ENCODE data around the gene ERP44.

The ERP44 gene

DNA sequence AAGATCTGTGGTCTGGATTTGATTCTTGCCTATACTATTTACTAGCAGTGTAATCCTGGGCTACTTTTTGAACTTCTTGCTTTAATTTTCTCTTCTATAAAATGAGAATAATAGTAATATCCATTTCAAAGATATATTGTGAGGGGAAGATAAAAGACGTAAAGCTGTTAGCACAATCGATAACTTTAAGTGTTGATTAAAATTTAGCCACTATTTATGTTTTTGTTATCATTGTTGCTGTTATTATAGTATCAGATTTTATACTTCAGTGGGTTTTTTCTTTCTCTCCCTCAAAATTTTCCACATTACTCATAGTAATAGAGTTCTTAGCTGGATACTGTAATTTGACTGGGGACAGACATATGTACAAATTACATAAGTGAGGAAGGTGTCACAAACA is 150.3 kb downstream of the ERP44 start:
- no peak for DNase-seq

DNA sequence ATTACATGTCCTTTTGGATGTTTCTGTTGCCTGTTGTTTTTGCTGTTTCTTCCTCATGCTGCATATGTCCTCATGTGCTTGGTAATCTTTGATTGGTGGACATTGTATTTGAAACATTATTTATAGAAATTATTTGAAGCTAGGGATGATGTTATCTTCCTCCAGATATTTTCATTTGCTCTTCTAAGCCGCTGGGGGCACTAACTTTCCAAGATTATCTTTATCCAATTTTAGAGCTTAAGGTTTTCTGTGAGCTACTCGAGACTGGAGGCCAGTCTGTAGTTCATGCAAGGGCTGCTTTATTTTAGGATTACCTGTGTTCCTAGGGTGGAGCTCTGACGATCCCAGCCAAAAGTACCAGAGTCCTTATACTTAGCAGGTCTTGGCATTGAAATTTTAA is 151.4 kb downstream of the ERP44 start:
- no peak for DNase-seq

DNA sequence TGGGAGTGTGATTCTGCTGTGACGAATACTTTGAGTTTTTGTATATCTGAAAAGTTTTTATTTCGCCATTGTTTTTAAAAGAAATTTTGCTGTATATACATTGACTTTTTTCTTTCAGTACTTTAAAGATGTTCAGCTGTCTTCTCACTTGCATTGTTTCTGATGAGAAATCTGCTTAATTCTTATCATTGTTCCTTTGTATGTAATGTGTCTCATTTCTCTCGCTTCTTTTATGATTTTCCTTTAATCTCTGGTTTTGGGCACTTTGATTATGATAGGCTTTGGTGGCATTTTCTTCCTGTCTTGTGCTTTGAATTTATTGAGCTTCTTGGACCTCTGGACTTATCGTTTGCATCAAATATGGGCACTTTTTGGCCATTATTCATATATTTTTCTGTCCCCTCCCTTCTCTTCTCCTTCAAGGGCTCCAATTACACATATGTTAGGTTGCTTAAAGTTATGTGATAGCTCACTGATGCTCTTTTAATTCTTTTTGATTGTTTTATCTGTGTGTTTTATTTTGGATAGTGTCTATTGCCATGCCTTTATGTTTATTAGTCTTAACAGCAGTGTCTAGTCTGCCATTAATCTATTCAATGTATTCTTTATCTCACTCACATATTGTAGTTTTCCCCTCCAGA is 161.7 kb downstream of the ERP44 start:
- DNase-seq: no peak

DNA sequence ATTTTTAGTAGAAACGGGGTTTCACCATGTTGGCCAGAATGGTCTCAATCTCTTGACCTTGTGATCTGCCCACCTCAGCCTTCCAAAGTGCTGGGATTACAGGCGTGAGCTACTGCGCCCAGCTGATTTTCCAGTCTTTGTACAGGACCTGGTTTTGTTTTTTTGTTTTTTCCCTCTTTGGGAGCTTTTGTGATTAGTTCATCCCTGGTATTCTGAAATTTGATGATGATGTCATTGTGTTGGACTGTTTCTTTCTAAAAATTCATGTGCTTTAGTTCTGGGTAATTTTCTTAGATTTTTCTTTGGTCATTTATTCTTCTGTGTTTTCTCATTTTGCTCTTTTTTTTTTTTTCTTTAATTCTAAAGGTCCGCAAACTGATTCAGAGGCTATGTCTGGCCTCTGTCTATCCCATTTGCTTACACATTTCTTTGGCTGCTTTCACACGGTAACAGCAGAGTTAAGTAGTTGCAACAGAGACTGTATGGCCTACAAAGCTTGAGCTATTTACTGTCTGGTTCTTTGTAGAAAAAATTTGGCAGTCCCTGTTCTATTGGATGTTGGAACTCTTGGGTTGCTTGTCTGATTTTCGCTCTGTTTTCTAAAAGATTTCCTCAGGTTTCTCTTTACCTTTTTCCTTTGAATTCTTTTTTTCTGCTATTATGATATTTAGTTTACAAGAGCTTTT is 167.5 kb downstream of the ERP44 start:
- DNase-seq: no peak

DNA sequence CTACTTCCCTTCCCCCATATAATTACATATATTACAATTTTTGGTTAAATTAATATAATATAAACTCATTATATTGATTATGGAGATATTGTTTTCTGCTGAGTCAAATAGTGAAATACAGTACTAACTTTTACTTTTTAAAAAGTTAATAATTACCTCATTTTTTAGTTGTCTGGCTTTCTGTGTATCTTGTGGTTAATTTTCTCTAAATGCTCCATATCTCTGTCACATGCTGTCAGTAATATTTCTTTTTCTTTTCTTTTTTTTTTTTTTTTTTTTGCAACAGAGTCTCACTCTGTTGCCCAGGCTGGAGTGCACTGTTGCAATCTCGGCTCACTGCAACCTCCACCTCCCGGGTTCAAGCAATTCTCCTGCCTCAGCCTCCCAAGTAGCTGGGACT is 169.1 kb downstream of the ERP44 start:
- DNase-seq: no peak
